ENCODE results near the gene UCK1.
"Not testable (repeated sequence)": the region's sequence is repeated elsewhere in the genome, so short reads cannot be mapped to it uniquely, and the experiment has no call there.

Gene UCK1

DNA sequence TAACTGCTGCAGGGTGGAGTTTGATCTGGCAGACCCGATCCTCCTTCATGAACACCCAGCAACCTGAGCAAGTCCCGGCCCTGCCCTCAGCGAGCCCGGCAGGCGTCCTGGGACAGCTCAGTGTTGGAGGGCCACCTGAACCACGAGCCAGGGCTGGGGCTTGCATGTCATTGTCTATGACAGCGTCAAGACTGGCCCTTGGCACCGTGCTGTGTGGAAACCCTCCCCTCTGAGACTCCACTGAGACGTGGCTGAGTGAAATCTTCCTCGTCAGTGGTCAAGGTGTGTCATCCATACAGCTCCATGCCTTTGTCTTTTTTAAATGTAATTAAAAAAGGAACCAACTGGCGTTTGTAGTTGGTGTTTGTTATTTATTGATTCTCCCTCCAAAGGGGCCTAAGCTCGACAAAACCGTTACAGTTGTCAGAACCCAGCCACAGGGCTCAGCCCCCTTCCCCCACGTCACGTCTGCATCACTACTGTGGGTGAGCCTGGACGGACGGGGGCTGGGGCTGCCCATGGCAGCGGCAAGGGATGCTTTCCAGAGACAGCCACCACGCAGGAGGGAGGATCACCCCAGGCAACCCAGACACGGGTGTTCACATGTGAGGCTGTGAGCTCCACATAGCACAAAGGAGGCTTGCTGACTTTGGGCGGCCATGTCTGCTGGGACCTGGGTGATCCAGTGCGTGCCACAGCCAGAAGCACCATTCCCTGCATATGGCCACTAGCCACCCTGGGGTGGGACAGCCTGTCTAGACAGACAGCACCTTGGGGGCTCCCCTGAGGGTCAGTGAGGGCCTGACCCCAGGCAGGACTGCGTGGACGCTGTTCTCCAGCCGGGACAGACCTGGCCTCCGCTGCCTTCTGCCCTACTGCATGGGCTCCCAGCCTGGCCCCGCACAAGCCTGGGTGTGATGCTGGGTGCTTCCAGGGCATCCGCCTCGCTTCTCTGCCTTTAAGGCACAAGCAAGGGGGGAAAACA is 7.3 kb downstream of the UCK1 start:
- DNase-seq: no peak

DNA sequence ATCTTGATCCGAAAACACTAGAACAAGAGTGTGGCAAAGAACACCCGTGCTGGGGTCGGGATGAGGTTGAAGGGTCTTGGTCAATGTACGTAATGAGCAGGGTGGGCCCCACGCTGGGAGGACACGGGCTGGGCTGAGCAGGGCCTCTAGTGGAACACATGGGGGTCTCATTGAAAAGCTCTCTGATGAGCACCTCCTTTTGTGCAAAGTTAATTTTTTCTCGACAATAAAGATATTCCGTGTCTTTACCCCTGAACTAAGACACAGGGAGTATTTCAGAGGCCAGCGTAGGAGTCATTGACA is 8.0 kb downstream of the UCK1 start:
- no peak for DNase-seq

DNA sequence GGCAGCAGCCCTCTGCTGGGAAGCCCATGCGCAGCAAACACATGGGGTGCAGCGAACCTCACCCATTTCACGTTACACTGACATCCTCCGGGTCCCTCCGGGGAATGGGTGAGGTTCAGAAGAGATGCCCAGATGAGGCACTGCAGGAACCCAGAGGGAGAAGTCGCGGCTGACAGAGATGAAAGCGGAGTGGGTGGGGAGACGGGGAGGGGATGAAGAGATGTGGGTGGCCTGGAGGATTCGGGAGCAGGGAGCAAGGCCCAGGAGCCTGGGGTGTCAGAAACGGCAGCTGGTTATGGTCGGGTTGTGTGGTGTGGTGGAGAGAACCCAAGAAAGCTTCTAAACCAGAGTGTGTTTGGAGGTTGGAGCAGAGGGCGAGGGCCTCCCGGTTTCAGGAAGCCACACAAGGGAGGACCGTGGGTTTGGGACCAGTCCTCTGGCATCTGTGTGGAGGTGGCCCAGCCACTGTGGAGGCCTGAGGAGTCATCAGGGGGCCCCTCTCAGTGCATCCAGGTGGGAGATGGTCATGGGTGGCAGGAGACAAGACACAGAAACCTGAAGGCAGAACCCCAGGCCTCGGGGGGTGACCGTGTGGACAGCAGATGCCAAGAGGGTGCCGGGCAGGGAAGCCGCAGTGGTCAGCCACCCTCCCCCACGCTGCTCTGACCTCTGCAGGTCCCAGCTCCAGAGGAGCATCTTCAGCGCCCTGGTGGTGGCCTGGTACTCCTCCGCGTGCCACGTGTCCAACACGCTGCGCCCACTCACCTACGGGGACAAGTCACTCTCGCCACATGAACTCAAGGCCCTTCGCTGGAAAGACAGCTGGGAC is 8.6 kb downstream of the UCK1 start:
- DNase-seq: no peak

DNA sequence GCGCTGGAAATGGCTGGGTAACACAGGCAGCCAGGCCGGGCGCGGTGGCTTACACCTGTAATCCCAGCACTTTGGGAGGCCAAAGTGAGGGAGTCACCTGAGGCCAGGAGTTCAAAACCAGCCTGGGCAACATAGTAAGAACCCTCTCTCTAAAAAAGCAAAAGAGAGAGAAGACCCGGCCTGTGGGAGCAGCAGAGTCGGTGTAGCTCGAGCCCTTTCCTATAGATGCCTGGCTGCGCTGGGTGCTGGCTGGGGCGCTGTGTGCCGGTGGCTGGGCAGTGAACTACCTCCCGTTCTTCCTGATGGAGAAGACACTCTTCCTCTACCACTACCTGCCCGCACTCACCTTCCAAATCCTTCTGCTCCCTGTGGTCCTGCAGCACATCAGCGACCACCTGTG is 9.2 kb downstream of the UCK1 start:
- no peak for DNase-seq

DNA sequence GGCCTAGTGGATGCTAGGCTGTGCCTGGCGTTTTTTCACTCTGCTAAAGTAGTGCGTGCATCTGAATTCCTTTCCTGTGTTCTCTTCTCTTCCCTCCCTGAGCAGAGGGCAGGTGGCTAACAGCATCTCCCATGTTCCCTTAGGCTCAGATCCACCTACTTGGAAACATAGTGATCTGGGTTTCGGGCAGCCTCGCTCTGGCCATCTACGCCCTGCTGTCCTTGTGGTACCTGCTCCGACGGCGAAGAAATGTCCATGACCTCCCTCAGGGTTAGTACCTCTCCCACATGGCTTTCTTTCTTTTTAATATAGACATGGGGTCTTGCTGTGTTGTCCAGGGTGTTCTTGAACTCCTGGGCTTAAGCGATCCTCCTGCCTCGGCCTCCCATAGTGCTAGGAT is 9.9 kb downstream of the UCK1 start:
- no peak for DNase-seq

DNA sequence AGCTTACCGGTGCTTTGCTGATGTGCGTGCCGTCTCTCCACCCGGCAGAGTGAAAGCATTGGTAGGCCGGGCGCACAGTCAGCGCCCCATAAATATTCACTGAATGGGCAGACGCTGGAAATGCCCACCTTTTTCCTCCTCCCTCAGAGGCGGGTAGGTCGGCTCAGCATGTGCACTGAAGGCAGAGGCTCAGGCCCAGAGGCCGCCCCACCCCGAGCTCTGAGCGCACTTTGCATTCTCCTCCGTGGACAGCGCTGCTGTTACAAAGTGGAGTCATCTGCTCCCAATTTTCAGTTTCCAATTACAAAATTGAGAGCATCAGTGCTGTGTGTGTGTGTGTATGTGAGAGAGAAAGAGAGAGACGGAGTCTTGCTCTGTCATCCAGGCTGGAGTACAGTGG is 10.6 kb downstream of the UCK1 start:
- DNase-seq: no peak

DNA sequence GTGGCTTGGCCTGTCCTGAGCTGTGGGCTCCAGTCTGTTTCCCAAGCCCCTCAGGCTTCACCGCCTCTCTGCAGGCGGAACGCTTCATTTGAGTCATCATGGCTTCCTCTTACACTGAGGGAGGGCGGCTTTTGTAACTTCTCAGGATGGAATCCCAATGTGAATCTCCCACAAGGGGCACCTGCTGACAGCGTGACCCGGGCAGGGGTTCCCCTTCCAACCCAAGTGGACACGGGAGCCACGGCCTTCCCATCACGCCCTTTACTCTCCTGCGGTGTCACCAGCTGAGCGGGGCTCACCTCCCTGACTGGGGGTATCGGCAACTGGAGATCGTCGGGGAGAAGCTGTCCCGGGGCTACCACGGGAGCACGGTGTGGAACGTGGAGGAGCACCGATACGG is 12.5 kb downstream of the UCK1 start:
- DNase-seq: no peak

DNA sequence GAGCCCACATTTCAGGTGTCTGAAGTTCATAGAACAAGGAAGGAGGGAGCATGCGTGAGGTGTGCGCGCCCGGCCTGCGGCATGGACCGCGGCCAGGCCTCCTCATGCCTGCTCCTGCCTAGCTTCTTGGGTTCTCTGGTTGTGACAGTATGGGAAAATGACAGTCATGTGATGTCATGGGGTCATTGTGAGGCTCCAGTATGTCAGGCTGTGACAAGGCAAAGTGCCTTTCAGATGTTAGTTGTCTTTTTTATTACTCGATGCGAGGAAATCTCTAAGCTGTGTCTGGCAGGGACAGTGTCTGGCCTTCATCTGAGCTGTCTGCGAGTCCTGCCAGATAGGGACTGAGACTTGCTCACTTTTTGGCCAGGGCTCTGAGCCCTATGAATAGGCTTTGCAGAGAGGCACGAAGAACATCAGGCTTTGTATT is 13.3 kb downstream of the UCK1 start:
- DNase-seq: no peak

DNA sequence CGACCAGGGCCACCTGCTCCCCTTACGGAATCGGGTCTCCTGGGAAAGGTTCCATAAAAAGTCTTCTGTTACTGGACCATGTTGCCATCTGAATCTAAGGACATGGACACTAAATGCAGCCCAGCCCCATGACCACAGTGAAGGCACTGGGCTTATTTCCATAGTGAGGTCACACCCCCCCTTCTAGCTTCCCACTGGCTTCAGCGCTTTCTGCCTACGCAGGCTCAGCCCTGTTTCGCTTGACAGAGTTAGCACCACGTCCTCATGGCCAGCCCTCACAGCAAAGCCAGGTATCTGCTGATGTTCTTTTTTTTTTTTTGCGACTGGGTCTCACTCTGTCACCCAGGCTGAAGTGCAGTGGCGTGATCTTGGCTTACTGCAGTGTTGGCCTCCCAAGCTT is 14.1 kb downstream of the UCK1 start:
- no peak for DNase-seq

DNA sequence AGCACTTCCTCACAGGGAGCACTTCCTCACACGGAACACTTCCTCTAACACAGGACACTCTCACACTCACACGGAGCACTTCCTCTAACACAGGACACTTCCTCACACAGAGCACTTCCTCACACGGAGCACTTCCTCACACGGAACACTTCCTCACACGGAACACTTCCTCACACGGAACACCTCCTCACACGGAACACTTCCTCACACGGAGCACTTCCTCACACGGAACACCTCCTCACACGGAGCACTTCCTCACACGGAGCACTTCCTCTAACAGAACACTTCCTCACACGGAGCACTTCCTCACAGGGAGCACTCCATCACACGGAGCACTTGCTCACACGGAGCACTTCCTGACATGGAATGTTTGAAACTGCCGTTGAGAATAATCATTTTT is 15.0 kb downstream of the UCK1 start:
- no peak for DNase-seq

DNA sequence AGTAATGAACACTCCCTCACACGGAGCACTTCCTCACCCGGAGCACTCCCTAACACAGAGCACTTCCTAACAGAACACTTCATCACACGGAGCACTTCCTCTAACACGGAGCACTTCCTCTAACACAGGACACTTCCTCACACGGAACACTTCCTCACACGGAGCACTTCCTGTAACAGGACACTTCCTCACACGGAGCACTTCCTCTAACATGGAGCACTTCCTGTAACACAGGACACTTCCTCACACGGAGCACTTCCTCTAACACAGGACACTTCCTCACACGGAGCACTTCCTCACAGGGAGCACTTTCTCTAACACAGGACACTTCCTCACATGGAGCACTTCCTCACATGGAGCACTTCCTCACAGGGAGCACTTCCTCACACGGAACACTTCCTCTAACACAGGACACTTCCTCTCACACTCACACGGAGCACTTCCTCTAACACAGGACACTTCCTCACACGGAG is 15.5 kb downstream of the UCK1 start:
- not testable (repeated sequence) for DNase-seq

DNA sequence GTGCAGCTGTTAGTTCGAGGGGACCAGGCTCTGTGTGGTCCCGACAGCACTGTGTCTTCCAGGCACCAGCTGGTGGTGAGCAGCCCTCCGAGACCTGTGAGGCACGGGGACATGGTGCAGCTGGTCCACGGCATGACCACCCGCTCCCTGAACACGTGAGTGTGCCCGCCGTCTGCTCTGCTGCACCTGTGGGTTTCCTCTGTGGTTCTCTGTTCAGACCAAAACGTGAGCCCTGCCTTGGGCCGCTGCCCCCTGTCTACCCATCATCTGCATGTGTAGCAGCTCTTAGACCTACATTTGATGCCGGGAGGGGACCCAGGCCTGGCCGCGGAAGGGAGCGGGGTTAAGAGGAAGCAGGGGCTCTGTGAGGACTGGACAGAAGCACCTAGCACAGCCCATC is 17.9 kb downstream of the UCK1 start:
- DNase-seq: no peak

DNA sequence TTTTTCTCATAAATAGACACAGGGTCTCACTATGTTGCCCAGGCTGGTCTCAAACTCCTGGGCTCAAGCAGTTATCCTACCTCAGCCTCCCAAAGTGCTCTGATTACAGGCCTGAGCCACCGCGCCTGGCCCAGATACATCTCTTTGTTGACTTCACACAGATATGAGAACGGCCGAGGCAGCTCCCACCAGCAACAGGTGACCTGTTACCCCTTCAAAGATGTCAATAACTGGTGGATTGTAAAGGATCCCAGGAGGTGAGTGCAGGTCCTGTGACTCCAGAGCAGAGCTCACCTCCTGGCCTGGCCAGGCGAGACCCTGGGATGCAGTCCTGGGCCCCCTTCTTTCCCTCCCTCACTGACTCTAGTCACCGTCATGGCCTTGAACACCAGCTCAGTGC is 19.2 kb downstream of the UCK1 start:
- DNase-seq: no peak

DNA sequence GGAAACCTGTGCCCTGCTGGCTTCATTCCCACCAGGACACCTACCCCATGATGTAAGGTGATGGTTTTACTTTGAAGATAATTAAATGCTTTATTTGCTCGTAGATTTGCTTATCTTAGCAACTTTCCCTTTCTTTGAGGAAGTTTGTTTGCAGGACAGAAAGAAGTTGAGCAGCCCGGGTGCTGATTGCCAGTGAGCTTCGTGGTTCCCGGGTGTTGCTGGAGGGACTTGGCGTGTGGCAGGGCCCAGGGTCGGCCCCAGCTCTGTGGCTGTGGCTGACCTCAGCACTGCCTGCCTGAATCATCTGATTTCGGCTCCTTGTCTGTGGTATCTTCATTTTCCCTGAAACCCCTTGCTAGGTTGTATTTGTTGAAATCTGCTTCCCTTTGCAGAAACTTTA is 19.6 kb downstream of the UCK1 start:
- DNase-seq: no peak

DNA sequence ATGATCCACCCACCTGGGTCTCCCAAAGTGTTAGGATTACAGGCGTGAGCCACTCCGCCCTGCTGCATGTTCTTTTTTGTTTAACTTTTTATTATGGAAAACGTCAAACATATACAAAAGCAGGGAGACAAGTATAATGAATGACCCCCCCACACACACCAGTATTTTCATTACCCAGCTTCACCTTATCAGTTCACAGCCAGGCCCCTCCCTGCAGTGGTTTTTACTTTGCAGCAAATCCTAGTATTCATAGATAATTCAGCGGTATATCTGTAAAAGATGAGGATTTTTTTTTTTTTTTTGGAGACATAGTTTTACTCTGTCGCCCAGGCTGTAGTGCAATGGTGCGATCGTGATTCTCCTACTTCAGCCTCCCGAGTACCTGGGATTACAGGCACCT is 26.1 kb downstream of the UCK1 start:
- no peak for DNase-seq

DNA sequence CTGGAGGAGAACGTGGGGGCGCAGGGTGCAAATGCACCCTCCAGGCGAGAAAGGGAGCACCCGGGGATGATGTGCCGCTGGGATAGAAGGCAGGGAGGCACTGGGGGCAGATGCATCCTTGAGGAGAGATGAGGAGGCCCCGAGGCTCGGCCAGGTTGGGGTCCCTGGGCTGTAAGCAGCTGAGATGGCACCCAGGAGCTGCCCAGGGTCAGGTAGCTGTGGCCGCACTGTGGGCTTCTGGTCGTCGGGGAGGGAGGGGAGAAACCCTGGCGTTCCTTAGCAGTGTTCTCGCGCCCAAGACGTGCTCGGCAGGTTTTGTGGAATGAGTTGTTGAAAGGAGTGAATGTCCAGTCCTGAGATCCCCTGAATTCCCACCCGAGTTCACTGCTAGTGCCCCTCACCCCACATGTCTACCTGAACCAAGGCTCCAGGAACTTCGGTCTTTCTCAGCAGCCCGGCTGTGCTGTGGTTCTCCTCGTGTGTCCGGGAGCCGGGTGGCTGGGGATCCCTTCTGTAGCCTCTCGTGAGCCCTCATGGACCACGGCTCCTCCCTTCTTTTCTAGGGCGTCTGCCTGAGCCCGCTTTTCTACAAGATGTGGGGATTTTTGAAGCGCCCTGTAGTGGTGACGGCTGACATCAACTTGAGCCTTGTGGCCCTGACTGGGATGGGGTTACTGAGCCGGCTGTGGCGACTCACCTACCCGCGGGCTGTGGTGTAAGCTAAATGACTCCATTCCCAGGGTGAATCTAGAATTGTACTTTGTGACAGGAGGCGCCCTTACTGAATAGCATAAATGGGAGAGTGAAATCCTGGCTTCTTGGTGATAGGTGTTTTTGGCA is 27.2 kb downstream of the UCK1 start:
- DNase-seq: no peak

DNA sequence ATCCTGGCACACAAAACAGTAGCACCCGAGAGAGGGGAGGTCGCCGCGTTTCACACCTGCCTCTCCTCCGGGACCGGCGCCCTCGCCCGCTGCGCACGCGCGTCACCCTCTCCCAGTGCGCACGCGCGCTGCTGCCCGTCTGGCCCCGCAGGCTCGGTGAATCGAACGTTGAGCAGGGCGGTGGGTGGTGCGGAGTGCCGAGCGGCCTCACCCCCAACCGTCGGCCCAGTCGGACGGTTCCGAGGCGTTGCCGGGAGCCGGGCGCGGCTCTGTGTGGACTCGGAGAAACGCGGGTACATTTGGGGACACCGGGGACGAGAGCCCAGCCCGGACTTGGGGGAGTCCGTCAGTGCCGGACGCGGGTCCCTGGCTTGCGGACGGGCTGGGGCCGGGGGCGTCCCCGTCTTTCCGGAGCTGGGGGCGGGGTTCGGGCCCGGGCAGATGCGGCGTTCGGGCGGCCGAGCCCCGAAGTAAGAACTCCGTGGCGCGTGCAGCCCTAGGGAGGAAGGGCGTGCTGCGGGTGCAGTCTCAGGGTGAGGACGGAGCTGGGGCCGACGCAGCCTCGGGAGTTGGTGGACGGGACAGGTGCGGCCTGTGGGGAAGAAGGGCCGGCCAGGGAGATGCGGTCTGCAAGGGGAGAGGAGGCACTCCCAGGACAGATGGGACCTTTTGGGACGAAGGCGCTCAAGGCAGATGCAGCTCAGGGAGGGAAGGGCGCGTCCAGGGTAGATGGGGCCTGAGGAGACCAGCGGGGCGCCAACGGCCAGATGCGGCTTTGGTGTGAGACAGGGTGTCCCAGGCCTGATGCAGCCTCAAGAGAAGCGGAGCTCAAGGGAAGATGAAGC is 28.1 kb downstream of the UCK1 start, which contains the start of gene POMT1:
Gene POMT1 (plus strand): TSS at position 138 of the 845 bp plus-strand sequence. CDS start 1,301 bp downstream, outside the sequence.
- peak; percentile 82 for DNase-seq

DNA sequence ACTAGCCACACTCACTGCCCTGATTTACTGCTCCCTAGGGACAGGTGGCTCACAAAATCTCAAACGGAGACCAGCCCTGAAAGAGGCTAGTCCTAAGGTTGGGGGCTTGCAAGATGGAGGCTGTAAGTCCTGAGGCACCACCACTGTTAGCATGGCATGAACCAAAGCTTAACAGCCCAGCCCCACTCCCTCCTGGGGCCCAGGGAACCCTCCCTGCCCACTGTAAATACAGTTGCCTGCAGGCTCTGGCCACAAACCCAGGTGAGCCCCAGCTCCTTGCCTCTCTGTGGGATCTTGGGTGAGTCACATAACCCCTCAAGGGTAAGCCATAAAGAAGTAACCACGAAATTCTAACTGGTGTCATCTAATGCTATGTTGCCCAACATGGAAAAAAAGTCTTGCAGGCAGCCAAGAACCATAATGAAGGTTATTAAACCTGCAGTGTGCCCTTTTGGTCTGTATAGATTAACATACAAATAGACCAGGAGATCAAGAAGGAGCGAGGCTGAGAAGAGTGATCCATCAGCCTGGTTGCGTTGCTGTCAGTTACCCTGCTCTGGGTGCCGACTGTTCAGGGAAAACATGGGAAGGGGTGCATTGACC is 30.0 kb downstream of the UCK1 start:
- no peak for DNase-seq

DNA sequence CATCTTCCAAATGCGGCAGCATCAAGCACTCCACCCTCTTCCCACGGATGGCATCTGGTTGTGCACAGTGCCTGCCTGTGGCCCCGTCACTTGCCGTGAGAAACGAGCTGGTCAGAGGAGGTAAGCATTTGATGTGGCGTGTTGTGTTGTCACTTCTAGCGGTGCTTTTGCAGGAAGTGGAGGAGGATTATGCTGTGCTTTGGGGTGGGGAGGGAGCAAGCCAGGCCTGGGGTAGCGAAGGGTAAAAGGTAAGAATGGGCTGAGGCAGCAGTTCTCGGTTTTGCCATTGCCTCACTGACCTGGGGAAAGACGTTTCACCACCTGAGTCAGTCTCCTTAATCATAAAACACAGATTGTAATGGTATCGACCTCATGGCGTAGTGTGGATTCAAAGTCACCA is 30.7 kb downstream of the UCK1 start:
- no peak for DNase-seq

DNA sequence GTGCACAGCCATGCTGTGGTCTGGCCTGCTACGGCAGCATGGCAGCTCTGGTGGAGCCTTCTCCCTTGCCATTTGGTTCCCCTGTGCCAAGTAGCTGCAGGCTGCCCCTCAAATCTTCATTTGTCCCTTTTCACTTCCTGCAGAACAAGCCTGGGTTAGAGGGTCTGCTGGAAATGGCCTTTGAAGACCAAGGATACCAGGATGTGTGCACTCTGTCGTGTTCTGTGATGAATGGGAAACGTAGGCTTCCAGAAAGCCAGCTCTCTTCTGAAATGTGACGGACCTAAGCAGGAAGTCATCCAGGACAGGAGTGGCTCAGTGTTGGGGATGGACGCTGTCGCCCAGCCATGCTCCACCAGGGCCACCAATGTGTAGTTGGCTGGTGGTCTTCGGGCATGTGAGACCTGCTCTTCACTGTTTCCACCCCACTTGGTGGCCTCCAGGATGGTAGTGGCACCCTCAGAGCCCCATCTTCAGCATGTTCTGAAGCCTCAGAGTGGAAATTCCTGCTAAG is 31.8 kb downstream of the UCK1 start:
- no peak for DNase-seq

DNA sequence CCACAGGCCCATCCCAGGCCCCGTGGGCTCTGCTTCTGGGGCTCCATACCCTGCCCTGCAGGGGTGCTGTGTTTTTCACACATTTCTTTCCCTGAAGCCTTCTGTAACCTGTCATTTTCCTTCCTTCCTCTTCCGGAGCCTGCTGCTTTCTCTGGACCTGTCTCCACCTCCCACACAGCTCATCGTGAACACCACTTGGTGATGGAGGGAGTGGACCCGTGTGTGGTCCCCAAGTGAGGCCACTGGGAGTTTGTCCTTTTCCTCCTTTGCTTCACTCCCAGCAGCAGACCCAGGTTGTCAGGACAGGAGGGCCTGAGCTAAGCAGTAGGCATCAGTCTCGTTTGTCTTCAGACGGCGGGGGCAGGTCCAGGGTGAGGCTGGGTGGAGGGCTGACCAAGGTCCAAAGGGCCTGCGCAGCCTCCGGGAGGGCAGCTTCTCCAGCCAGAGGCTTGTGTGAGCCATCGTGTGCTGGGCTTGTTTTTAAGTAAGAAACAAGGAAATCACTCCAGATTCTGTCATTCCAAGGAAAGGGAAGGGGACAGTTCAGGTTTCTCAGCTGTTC is 34.1 kb downstream of the UCK1 start:
- DNase-seq: no peak

All from DMS 273 treated with DMSO at 0.1 percent for 48 hours (cell line).